Smooth muscle cell (in vitro differentiated cells): ENCODE data around the gene ADGRD1. TPM values are rescaled to one million over a fixed set of nuclear protein-coding genes. Genes with fewer than 3 reads are reported as not detected.

Source experiments
- DNase-seq: peaks from one replicate; lab custom pipeline; 2025; ENCODE audit not compliant: unreplicated experiment; lab: John Stamatoyannopoulos, UW
- H2AFZ ChIP-seq: fragments of 200-600 bp; sonication (generic); 2 replicates; pipeline ENCODE4 v1.6.0; 2016; ENCODE audit warnings: antibody characterized with exemption, low read depth, mild to moderate bottlenecking
- H3F3A ChIP-seq: fragments of 200-600 bp; sonication (generic); 2 replicates; pipeline ENCODE4 v1.6.0; 2017; ENCODE audit warnings: antibody characterized with exemption, low read depth
- H3K27ac ChIP-seq: fragments of 200-600 bp; sonication (generic); 2 replicates; pipeline ENCODE4 v1.5.1; 2016; ENCODE audit warnings: low read depth, mild to moderate bottlenecking
- H3K27me3 ChIP-seq: fragments of 200-600 bp; sonication (generic); 2 replicates; pipeline ENCODE4 v1.6.1; 2016; ENCODE audit warnings: low read depth, mild to moderate bottlenecking
- H3K36me3 ChIP-seq: fragments of 200-600 bp; sonication (generic); 2 replicates; pipeline ENCODE4 v1.5.1; 2016; ENCODE audit warnings: low read depth
- H3K4me1 ChIP-seq: fragments of 200-600 bp; sonication (generic); 2 replicates; pipeline ENCODE4 v1.5.1; 2016; ENCODE audit warnings: low read depth
- H3K4me2 ChIP-seq: fragments of 200-600 bp; sonication (generic); 2 replicates; pipeline ENCODE4 v1.6.0; 2016; ENCODE audit warnings: mild to moderate bottlenecking
- H3K4me3 ChIP-seq: fragments of 200-600 bp; sonication (generic); 2 replicates; pipeline ENCODE4 v1.5.1; 2016; ENCODE audit warnings: mild to moderate bottlenecking
- H3K79me2 ChIP-seq: fragments of 200-600 bp; sonication (generic); 2 replicates; pipeline ENCODE4 v1.6.0; 2016; ENCODE audit warnings: low read depth, mild to moderate bottlenecking
- H3K9ac ChIP-seq: fragments of 200-600 bp; sonication (generic); 2 replicates; pipeline ENCODE4 v1.6.0; 2016; ENCODE audit warnings: low read depth
- H3K9me3 ChIP-seq: fragments of 200-600 bp; sonication (generic); replicated peaks from 2 replicates; pipeline ENCODE4 v1.5.1; 2016; ENCODE audit warnings: low read depth
- H4K20me1 ChIP-seq: fragments of 200-600 bp; sonication (generic); 2 replicates; pipeline ENCODE4 v1.6.0; 2016; ENCODE audit warnings: low read depth
- CTCF ChIP-seq: fragments of 200-600 bp; sonication (generic); IDR thresholded peaks from 2 replicates; pipeline ENCODE4 v1.5.1; 2017; ENCODE audit warnings: borderline replicate concordance, mild to moderate bottlenecking, antibody characterized with exemption; ENCODE audit not compliant: insufficient read depth, poor library complexity, severe bottlenecking
- WGBS: methylation state at CpG from one replicate; pipeline ENCODE4 v1.1.7; 2016; ENCODE audit warnings: low lambda C conversion rate; 5-methylcytosine and 5-hydroxymethylcytosine counted together
- polyA plus RNA-seq: library from polyadenylated mRNA; unstranded; fragments of >200 nt; fragmentation: Nextera tagmentation; extraction: Ambion mirVana; gene quantifications from 2 replicates; pipeline ENCODE4 v1.2.1, GENCODE V29; 2016
- total RNA-seq: library from RNA; depleted of rRNA; stranded (reverse); fragments of >200 nt; gene quantifications from 2 replicates; pipeline ENCODE4 v1.2.3, GENCODE V29; 2014

The ADGRD1 gene
- total and polyA plus RNA-seq, 2 experiments from 2014 or later: 0.14 TPM; not detected in 1

GRCh38 chr12:131134523-131135310 lies 181.0 kb downstream of the ADGRD1 start:
- Histone ChIP-seq H3K4me2 (no peak overlapping the region), H3K79me2 (no peaks in the 10 kb centered on the region), H3K9ac (no peak overlapping the region), H2AFZ (no peak overlapping the region), H3F3A (no peaks in the 10 kb centered on the region), H3K36me3 (no peaks in the 10 kb centered on the region), H3K27ac (no peak overlapping the region), H3K4me3 (no peak overlapping the region), H3K4me1 (no peaks in the 10 kb centered on the region), H4K20me1 (no peaks in the 10 kb centered on the region), H3K27me3 (no peaks in the 10 kb centered on the region), H3K9me3 (no peaks in the 10 kb centered on the region)
- TF ChIP-seq CTCF: no peak
- DNase-seq: no peak
- WGBS: 84% methylated on average over 9 of the region's 9 CpGs

GRCh38 chr12:131135311-131135785 lies 181.6 kb downstream of the ADGRD1 start:
- H3K36me3 ChIP-seq: no peaks in the 10 kb centered on the region
- H3K79me2 ChIP-seq: no peaks in the 10 kb centered on the region
- H3F3A ChIP-seq: no peaks in the 10 kb centered on the region
- H3K4me2 ChIP-seq: no peak overlapping the region
- H3K27ac ChIP-seq: no peak overlapping the region
- no peak for TF ChIP-seq CTCF
- H3K4me3 ChIP-seq: no peak overlapping the region
- H3K9ac ChIP-seq: no peak overlapping the region
- WGBS: 93% methylated on average over 13 of the region's 13 CpGs
- no peaks in the 10 kb centered on the region for H3K4me1 ChIP-seq
- H2AFZ ChIP-seq: no peak overlapping the region
- H4K20me1 ChIP-seq: no peaks in the 10 kb centered on the region
- no peaks in the 10 kb centered on the region for H3K9me3 ChIP-seq
- no peaks in the 10 kb centered on the region for H3K27me3 ChIP-seq
- DNase-seq: no peak

- Histone ChIP-seq H3K27ac (no peak overlapping the region), H3F3A (no peaks in the 10 kb centered on the region), H3K4me2 (no peak overlapping the region), H2AFZ (no peak overlapping the region), H3K27me3 (no peaks in the 10 kb centered on the region), H3K79me2 (no peaks in the 10 kb centered on the region), H3K9ac (no peak overlapping the region), H3K4me1 (no peaks in the 10 kb centered on the region), H3K9me3 (no peaks in the 10 kb centered on the region), H3K36me3 (no peaks in the 10 kb centered on the region), H3K4me3 (no peak overlapping the region), H4K20me1 (no peaks in the 10 kb centered on the region)
- 90% methylated on average over 19 of the region's 19 CpGs for WGBS
- no peak for DNase-seq
- TF ChIP-seq CTCF: no peak
Measured at GRCh38 chr12:131135786-131136538, 182.3 kb downstream of the ADGRD1 start.
